GM19043 (cell line): Measurements from ENCODE around the gene RFX1.
A peak's percentile ranks its signal among the peaks of the same experiment; 100 is the strongest.
"Not testable (repeated sequence)": the region's sequence is repeated elsewhere in the genome, so short reads cannot be mapped to it uniquely, and the experiment has no call there.

Experiments used
- ATAC-seq: cut with Tn5 transposase; IDR thresholded peaks from one replicate; pipeline ENCODE4 v1.9.1; 2021; ENCODE audit warnings: low read depth; ENCODE audit not compliant: unreplicated experiment

RFX1 gene

GRCh38 chr19:14006085-14006765 is at the start of gene RFX1:
Gene RFX1 (minus strand): TSS chr19:14006320. CDS start chr19:13993843, 12,477 bp downstream.
- peak; percentile 69 for ATAC-seq

GRCh38 chr19:14055396-14055795 is 49.3 kb upstream of the RFX1 start:
- no peak for ATAC-seq

GRCh38 chr19:14054721-14055120 is 48.6 kb upstream of the RFX1 start:
- ATAC-seq = no peak

GRCh38 chr19:14054099-14054498 is 48.0 kb upstream of the RFX1 start:
- no peak for ATAC-seq

GRCh38 chr19:14053500-14053899 is 47.4 kb upstream of the RFX1 start:
- ATAC-seq = no peak

- ATAC-seq = no peak
Measured at GRCh38 chr19:14053032-14053431, 46.9 kb upstream of the RFX1 start.

GRCh38 chr19:14052470-14052869 is 46.4 kb upstream of the RFX1 start:
- ATAC-seq = no peak

- ATAC-seq = no peak
Measured at GRCh38 chr19:14051980-14052379, 45.9 kb upstream of the RFX1 start.

GRCh38 chr19:14050961-14051360 is 44.8 kb upstream of the RFX1 start:
- ATAC-seq = not testable (repeated sequence)

- no peak for ATAC-seq
Measured at GRCh38 chr19:14050512-14050911, 44.4 kb upstream of the RFX1 start.

GRCh38 chr19:14048443-14049153 is 42.5 kb upstream of the RFX1 start:
- no peak for ATAC-seq

- not testable (repeated sequence) for ATAC-seq
Measured at GRCh38 chr19:14047866-14048265, 41.7 kb upstream of the RFX1 start.

GRCh38 chr19:14042659-14043608 is 36.8 kb upstream of the RFX1 start:
- ATAC-seq = not testable (repeated sequence)

GRCh38 chr19:14039181-14039580 is 33.1 kb upstream of the RFX1 start:
- ATAC-seq = no peak

GRCh38 chr19:14035706-14036105 is 29.6 kb upstream of the RFX1 start:
- no peak for ATAC-seq

GRCh38 chr19:14035159-14035558 is 29.0 kb upstream of the RFX1 start:
- not testable (repeated sequence) for ATAC-seq

GRCh38 chr19:14033946-14034345 is 27.8 kb upstream of the RFX1 start:
- ATAC-seq = no peak

GRCh38 chr19:14031719-14032480 is 25.8 kb upstream of the RFX1 start, which contains the start of gene IL27RA:
Gene IL27RA (plus strand): TSS chr19:14031762. CDS start chr19:14031873, 111 bp downstream.
- ATAC-seq = no peak

GRCh38 chr19:14030997-14031718 is 25.0 kb upstream of the RFX1 start:
- no peak for ATAC-seq
